Body of pancreas (tissue), 4 donors: ENCODE results near the gene TXNDC16. TPM values are rescaled to one million over a fixed set of nuclear protein-coding genes. Genes with fewer than 3 reads are reported as not detected.
"Not testable (repeated sequence)": the region's sequence is repeated elsewhere in the genome, so short reads cannot be mapped to it uniquely, and the experiment has no call there.

Experiments
- ATAC-seq: fragments of 150-250 bp; one replicate; pipeline ENCODE4 v1.9.1; 2016
- DNase-seq, 4 donors: peaks; one replicate each; pipeline ENCODE4 v3.0.0-alpha.2; 2019
- H3K27ac ChIP-seq, 4 donors: fragments of 200-600 bp; sonication (generic); 1 replicate in 3 of 4; 2 replicates in 1 of 4; pipeline versions ENCODE4 v1.5.1 to v1.6.1; 2016 to 2019; ENCODE audit warnings: mild to moderate bottlenecking in 1 of 4, mixed read lengths in 1 of 4, moderate library complexity in 1 of 4
- H3K27me3 ChIP-seq, 2 donors: fragments of 200-600 bp; sonication (generic); one replicate each; pipeline ENCODE4 v1.6.0; 2016; ENCODE audit warnings: mild to moderate bottlenecking in 1 of 2
- H3K36me3 ChIP-seq, 2 donors: fragments of 200-600 bp; sonication (generic); replicated peaks in 1 of 2; 2 replicates each; pipeline ENCODE4 v1.5.1; 2016; ENCODE audit warnings: low read depth in 2 of 2; ENCODE audit not compliant: insufficient read depth in 1 of 2
- H3K4me1 ChIP-seq: fragments of 200-600 bp; sonication (generic); one replicate; pipeline ENCODE4 v1.6.0; 2016
- H3K4me3 ChIP-seq, 2 donors: fragments of 200-600 bp; sonication (generic); 1 replicate in 1 of 2; 2 replicates in 1 of 2; pipeline ENCODE4 v1.5.1; 2016 to 2019
- H3K9me3 ChIP-seq, 3 donors: fragments of 200-600 bp; sonication (generic); 1 replicate in 2 of 3; 2 replicates in 1 of 3; pipeline ENCODE4 v1.5.1; 2016
- POLR2A ChIP-seq, 3 donors: fragments of 450-650 bp; IDR thresholded peaks; one replicate each; pipeline ENCODE4 v1.6.1; 2016; ENCODE audit warnings: antibody characterized with exemption in 3 of 3, mild to moderate bottlenecking in 2 of 3
- WGBS, 2 donors: methylation state at CpG; one replicate each; pipeline ENCODE4 v1.1.5; 2017; 5-methylcytosine and 5-hydroxymethylcytosine counted together
- intact Hi-C: fragments of 100-400 bp; cut with DNase I; formaldehyde crosslinking; loops from one replicate; pipeline ENCODE4 v1.15.1; 2023
- total RNA-seq, 2 donors: library from RNA; depleted of rRNA; stranded (reverse); fragments of >200 nt; gene quantifications; one replicate each; pipeline ENCODE4 v1.1.0, GENCODE V29; 2016
- TF ChIP-seq, protein P1 (sequence below), 7 experiments: fragments of 450-650 bp in 4 of 7; fragments of 200-600 bp in 3 of 7; sonication (generic) in 3 of 7; IDR thresholded peaks; one replicate each; pipeline ENCODE4 v1.5.1; 2016 to 2019; ENCODE audit warnings: antibody characterized with exemption in 7 of 7

Gene TXNDC16
- total RNA-seq, 2 donors from 2014 or later, result 4.0 to 7.5 TPM

DNA sequence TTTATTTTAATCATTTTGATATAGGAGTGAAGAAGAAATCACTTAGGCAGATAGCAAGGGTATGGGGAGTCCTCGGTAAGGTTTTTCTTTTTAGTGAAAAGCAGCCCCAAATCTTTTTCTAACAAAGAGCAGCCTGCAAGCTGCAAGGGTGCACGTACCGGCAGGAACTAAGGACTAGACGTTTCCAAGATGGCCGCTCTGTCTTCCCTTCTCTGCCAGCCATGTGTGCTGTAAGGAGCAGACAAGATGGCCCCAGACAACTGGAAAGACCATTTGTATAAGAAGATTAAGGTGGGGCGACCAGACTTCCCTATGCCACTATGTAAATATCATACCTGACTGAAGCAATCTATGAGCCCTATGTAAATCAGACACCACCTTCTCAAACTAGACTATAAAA is 79.6 kb downstream of the TXNDC16 start:
- 91 to 94% methylated on average over 6 of the region's 6 CpGs for WGBS, 2 donors
- no peak for ATAC-seq
- Histone ChIP-seq H3K36me3 (no peaks in the 10 kb centered on the region), H3K9me3 (no peaks in the 10 kb centered on the region), H3K4me3 (no peak overlapping the region), H3K4me1 (no peaks in the 10 kb centered on the region), H3K27ac (no peak overlapping the region), H3K27me3 (no peaks in the 10 kb centered on the region)
- intact Hi-C loops, result loop anchor here (10.0 kb wide), 1 partner anchor 178 kb away; no protein-coding TSS in a partner anchor
- no peak for DNase-seq
- TF ChIP-seq, protein P1, sequence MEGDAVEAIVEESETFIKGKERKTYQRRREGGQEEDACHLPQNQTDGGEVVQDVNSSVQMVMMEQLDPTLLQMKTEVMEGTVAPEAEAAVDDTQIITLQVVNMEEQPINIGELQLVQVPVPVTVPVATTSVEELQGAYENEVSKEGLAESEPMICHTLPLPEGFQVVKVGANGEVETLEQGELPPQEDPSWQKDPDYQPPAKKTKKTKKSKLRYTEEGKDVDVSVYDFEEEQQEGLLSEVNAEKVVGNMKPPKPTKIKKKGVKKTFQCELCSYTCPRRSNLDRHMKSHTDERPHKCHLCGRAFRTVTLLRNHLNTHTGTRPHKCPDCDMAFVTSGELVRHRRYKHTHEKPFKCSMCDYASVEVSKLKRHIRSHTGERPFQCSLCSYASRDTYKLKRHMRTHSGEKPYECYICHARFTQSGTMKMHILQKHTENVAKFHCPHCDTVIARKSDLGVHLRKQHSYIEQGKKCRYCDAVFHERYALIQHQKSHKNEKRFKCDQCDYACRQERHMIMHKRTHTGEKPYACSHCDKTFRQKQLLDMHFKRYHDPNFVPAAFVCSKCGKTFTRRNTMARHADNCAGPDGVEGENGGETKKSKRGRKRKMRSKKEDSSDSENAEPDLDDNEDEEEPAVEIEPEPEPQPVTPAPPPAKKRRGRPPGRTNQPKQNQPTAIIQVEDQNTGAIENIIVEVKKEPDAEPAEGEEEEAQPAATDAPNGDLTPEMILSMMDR (IDR thresholded peaks at IDR 0.05), result no peak
- TF ChIP-seq POLR2A (IDR thresholded peaks at IDR 0.05), result no peak

DNA sequence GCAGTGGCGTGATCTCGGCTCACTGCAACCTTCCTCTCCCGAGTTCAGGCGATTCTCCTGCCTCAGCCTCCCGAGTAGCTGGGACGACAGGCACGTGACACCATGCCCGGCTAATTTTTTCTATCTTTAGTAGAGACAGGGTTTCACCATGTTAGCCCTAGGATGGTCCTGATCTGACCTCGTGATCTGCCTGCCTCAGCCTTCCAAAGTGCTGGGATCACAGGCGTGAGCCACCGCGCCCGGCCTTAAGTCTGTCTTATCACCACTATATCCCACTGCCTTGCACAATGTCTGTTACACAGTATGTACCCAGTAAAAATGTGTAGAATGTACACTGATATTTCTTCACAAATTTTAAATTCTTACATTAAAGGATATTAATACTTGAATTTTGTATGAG is 80.1 kb downstream of the TXNDC16 start:
- H3K9me3 ChIP-seq, H3K27me3 ChIP-seq, H3K27ac ChIP-seq, ATAC-seq, DNase-seq, H3K4me3 ChIP-seq, H3K4me1 ChIP-seq, H3K36me3 ChIP-seq: not testable (repeated sequence)
- 94 to 96% methylated on average over 13 of the region's 13 CpGs for WGBS, 2 donors
- intact Hi-C loops, result loop anchor here (10.0 kb wide), 1 partner anchor 177 kb away; no protein-coding TSS in a partner anchor

DNA sequence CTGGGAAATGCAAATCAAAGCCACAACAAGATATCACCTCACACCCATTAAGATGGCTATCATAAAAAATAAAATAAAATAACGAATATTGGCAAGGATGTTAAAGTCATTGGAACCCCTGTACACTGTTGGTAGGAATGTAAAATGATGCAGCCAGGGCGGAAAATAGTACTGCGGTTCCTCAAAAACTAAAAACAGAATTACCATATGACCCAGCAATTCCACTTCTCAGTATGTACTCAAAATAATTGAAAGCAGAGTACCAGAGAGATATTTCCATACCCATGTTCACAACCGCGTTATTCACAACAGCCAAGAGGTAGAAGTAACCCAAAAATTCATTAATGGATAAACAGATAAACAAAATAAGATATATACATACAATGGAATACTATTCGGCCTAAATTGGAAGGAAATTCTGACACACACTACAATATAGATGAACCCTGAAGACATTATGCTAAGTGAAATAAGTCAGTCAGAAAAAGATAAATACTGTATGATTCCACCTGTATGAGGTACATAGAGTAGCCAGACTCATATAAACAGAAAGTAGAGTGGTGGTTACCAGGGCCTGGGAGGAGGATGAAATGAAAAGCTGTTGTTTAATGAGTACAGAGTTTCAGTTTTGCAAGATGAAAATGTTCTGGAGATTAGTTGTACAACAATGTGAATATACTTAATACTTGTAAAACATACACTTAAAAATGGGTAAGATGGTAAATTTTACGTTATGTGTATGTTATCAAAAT is 84.6 kb downstream of the TXNDC16 start:
- no peaks in the 10 kb centered on the region for H3K9me3 ChIP-seq
- 86 to 87% methylated on average over 7 of the region's 7 CpGs for WGBS, 2 donors
- TF ChIP-seq POLR2A (IDR thresholded peaks at IDR 0.05), result no peak
- TF ChIP-seq, protein P1 (IDR thresholded peaks at IDR 0.05), result no peak
- intact Hi-C loops, result no loop called here
- H3K4me1 ChIP-seq, result no peaks in the 10 kb centered on the region
- no peak for ATAC-seq
- H3K36me3 ChIP-seq, result no peaks in the 10 kb centered on the region
- no peaks in the 10 kb centered on the region for H3K27me3 ChIP-seq
- no peak overlapping the region for H3K4me3 ChIP-seq
- DNase-seq, result no peak
- H3K27ac ChIP-seq, result no peak overlapping the region

DNA sequence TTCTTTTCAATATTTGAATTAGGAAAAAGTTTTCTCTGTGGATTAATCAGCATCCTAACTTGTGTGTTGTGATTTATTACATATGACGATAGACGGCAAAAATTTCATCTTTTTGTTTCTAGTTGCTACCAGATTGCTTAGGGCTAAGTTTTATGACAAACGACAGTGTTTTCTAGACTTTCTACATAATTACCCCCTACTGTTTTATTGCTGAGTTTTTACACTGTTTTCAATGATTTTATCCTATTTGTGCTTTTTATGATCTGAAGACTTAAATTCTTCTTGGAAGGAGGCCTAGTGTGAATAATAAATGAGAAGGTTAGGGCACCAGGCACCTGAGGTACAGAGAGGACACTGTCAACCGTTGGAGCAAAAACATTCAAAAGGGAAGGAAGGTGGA is 88.1 kb downstream of the TXNDC16 start:
- Histone ChIP-seq H3K27ac (no peak overlapping the region), H3K27me3 (no peaks in the 10 kb centered on the region), H3K9me3 (peaks cover 0 to 3% (median 0%) of the 10 kb centered on the region in 3 donors), H3K4me1 (no peaks in the 10 kb centered on the region), H3K4me3 (no peak overlapping the region), H3K36me3 (no peaks in the 10 kb centered on the region)
- DNase-seq (no peak), ATAC-seq (no peak)
- 88 to 93% methylated on average over 4 of the region's 4 CpGs for WGBS, 2 donors
- intact Hi-C loops, result no loop called here
- TF ChIP-seq POLR2A (IDR thresholded peaks at IDR 0.05), result no peak
- TF ChIP-seq, protein P1 (IDR thresholded peaks at IDR 0.05), result no peak

DNA sequence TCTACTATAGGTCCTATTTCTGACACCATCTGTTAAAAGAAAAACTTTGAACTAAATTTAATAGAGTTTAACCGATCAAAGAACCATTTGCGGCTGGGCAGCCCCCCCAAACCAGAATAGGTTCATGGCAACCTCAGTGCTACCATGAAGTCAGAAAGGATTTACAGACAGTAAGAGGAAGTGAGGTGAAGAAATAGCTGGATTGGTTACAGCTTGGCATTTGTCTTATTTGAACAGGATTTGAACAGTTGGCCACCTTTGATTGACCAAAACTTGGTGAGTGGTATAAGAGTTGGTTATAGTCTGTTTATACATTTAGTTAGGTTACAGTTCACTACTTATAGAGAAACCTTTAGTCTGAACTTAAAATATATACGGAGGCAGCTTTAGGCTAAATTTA is 88.9 kb downstream of the TXNDC16 start:
- no peaks in the 10 kb centered on the region for H3K36me3 ChIP-seq
- no peak overlapping the region for H3K27ac ChIP-seq
- DNase-seq (no peak), ATAC-seq (no peak)
- TF ChIP-seq, protein P1 (IDR thresholded peaks at IDR 0.05), result no peak
- TF ChIP-seq POLR2A (IDR thresholded peaks at IDR 0.05), result no peak
- H3K4me3 ChIP-seq, result no peak overlapping the region
- H3K9me3 ChIP-seq, result peaks cover 0 to 3% (median 0%) of the 10 kb centered on the region in 3 donors
- intact Hi-C loops, result no loop called here
- H3K4me1 ChIP-seq, result no peaks in the 10 kb centered on the region
- WGBS, 2 donors, result 94 to 97% methylated on average over 3 of the region's 3 CpGs
- no peaks in the 10 kb centered on the region for H3K27me3 ChIP-seq
